Measurements from ENCODE around the gene CEP126.

DNA sequence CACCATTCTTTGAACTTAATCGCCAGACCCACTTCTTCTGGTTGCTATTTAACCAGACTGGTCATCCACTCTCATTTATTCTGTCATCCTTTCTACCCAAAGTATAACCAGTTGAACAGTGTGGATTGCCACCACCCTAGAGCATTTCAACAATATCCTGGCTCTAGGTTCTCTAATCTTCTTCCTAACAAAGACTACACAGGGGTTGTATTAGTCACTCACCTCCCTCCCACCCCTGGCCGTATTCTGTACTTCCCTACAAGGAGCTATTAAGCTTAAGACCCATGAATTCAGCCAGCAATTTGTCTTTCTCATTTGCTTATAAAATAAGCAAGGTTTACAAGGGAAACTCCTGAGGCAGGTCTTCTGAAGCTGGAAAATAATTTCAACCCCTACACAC lies 46.9 kb upstream of the CEP126 start:
- TF ChIP-seq, protein P1, sequence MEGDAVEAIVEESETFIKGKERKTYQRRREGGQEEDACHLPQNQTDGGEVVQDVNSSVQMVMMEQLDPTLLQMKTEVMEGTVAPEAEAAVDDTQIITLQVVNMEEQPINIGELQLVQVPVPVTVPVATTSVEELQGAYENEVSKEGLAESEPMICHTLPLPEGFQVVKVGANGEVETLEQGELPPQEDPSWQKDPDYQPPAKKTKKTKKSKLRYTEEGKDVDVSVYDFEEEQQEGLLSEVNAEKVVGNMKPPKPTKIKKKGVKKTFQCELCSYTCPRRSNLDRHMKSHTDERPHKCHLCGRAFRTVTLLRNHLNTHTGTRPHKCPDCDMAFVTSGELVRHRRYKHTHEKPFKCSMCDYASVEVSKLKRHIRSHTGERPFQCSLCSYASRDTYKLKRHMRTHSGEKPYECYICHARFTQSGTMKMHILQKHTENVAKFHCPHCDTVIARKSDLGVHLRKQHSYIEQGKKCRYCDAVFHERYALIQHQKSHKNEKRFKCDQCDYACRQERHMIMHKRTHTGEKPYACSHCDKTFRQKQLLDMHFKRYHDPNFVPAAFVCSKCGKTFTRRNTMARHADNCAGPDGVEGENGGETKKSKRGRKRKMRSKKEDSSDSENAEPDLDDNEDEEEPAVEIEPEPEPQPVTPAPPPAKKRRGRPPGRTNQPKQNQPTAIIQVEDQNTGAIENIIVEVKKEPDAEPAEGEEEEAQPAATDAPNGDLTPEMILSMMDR (IDR thresholded peaks at IDR 0.05): no peak
- no peak for TF ChIP-seq POLR2A (IDR thresholded peaks at IDR 0.05)

Data from testis (tissue), 2 donors.